ENCODE data around the gene YJU2. TPM values are rescaled to one million over a fixed set of nuclear protein-coding genes. Genes with fewer than 3 reads are reported as not detected.

The YJU2 gene
- polyA plus RNA-seq, 1 donor from 2014 or later, result 32.6 TPM

GRCh38 chr19:4220188-4220587 lies 26.7 kb upstream of the YJU2 start:
- H4K20me1 ChIP-seq (ENCODE audit: insufficient read depth), result no peaks in the 10 kb centered on the region
- TF ChIP-seq EP300 (conservative IDR thresholded peaks at IDR 0.05; ENCODE audit: poor library complexity, severe bottlenecking) (no peak), SMC3 (conservative IDR thresholded peaks at IDR 0.05; ENCODE audit: poor library complexity) (no peak), MXI1 (conservative IDR thresholded peaks at IDR 0.05; ENCODE audit: poor library complexity, severe bottlenecking) (no peak), RAD21 (conservative IDR thresholded peaks at IDR 0.05) (no peak), POLR2AphosphoS5 (IDR thresholded peaks at IDR 0.05) (no peak), TAF1 (IDR thresholded peaks at IDR 0.05; ENCODE audit: low read depth) (no peak), CTCF (IDR thresholded peaks at IDR 0.05; ENCODE audit: poor library complexity, severe bottlenecking) (no peak), REST (IDR thresholded peaks at IDR 0.05; ENCODE audit: borderline replicate concordance) (no peak), EZH2 (IDR thresholded peaks at IDR 0.05; ENCODE audit: borderline replicate concordance, insufficient read depth, low read length, poor library complexity, severe bottlenecking) (no peak)
- H3K36me3 ChIP-seq (ENCODE audit: insufficient read depth, low read length), result no peaks in the 10 kb centered on the region
- H3K27ac ChIP-seq (ENCODE audit: low read length), result no peak overlapping the region
- no peak overlapping the region for H2AFZ ChIP-seq (ENCODE audit: low read depth, low read length)
- no peaks in the 10 kb centered on the region for H3K9me2 ChIP-seq (ENCODE audit: insufficient read depth, low read length)
- H3K9ac ChIP-seq (ENCODE audit: low read length), result no peak overlapping the region
- no peaks in the 10 kb centered on the region for H3K9me3 ChIP-seq (ENCODE audit: low read length)
- no peaks in the 10 kb centered on the region for H3F3A ChIP-seq (ENCODE audit: insufficient read depth, low read length, poor library complexity, severe bottlenecking)
- H3K27me3 ChIP-seq (ENCODE audit: insufficient read depth, low read depth, low read length), result no peaks in the 10 kb centered on the region
- no peak overlapping the region for H3K4me3 ChIP-seq (ENCODE audit: low read length)
- H3K4me2 ChIP-seq (ENCODE audit: low read length), result no peak overlapping the region
- no peaks in the 10 kb centered on the region for H3K79me2 ChIP-seq (replicated peaks; ENCODE audit: insufficient read depth, low read length)

- Histone ChIP-seq H3K79me2 (replicated peaks; ENCODE audit: insufficient read depth, low read length) (no peaks in the 10 kb centered on the region), H3K27me3 (ENCODE audit: insufficient read depth, low read depth, low read length) (no peaks in the 10 kb centered on the region), H3K27ac (ENCODE audit: low read length) (no peak overlapping the region), H3K9me3 (ENCODE audit: low read length) (no peaks in the 10 kb centered on the region), H3K4me3 (ENCODE audit: low read length) (no peak overlapping the region), H3F3A (ENCODE audit: insufficient read depth, low read length, poor library complexity, severe bottlenecking) (no peaks in the 10 kb centered on the region), H3K9ac (ENCODE audit: low read length) (no peak overlapping the region), H3K36me3 (ENCODE audit: insufficient read depth, low read length) (no peaks in the 10 kb centered on the region), H4K20me1 (ENCODE audit: insufficient read depth) (no peaks in the 10 kb centered on the region), H2AFZ (ENCODE audit: low read depth, low read length) (no peak overlapping the region), H3K9me2 (ENCODE audit: insufficient read depth, low read length) (no peaks in the 10 kb centered on the region), H3K4me2 (ENCODE audit: low read length) (no peak overlapping the region)
- TF ChIP-seq SMC3 (conservative IDR thresholded peaks at IDR 0.05; ENCODE audit: poor library complexity), result no peak
These were observed 22.4 kb upstream of the YJU2 start for GRCh38 chr19:4224470-4224869.

GRCh38 chr19:4225885-4226284 lies 21.0 kb upstream of the YJU2 start:
- H4K20me1 ChIP-seq (ENCODE audit: insufficient read depth), result no peaks in the 10 kb centered on the region
- no peaks in the 10 kb centered on the region for H3F3A ChIP-seq (ENCODE audit: insufficient read depth, low read length, poor library complexity, severe bottlenecking)
- H3K9me2 ChIP-seq (ENCODE audit: insufficient read depth, low read length), result no peaks in the 10 kb centered on the region
- H3K4me2 ChIP-seq (ENCODE audit: low read length), result no peak overlapping the region
- no peak overlapping the region for H3K4me3 ChIP-seq (ENCODE audit: low read length)
- no peak for TF ChIP-seq REST (IDR thresholded peaks at IDR 0.05; ENCODE audit: borderline replicate concordance)
- TF ChIP-seq EZH2 (IDR thresholded peaks at IDR 0.05; ENCODE audit: borderline replicate concordance, insufficient read depth, low read length, poor library complexity, severe bottlenecking), result no peak
- no peak for TF ChIP-seq TAF1 (IDR thresholded peaks at IDR 0.05; ENCODE audit: low read depth)
- no peak for TF ChIP-seq EP300 (conservative IDR thresholded peaks at IDR 0.05; ENCODE audit: poor library complexity, severe bottlenecking)
- no peak for TF ChIP-seq MXI1 (conservative IDR thresholded peaks at IDR 0.05; ENCODE audit: poor library complexity, severe bottlenecking)
- TF ChIP-seq RAD21 (conservative IDR thresholded peaks at IDR 0.05), result no peak
- no peak for TF ChIP-seq POLR2AphosphoS5 (IDR thresholded peaks at IDR 0.05)
- no peak for TF ChIP-seq CTCF (IDR thresholded peaks at IDR 0.05; ENCODE audit: poor library complexity, severe bottlenecking)
- no peak for TF ChIP-seq SMC3 (conservative IDR thresholded peaks at IDR 0.05; ENCODE audit: poor library complexity)
- no peak overlapping the region for H3K9ac ChIP-seq (ENCODE audit: low read length)
- H2AFZ ChIP-seq (ENCODE audit: low read depth, low read length), result no peak overlapping the region
- no peaks in the 10 kb centered on the region for H3K79me2 ChIP-seq (replicated peaks; ENCODE audit: insufficient read depth, low read length)
- H3K27me3 ChIP-seq (ENCODE audit: insufficient read depth, low read depth, low read length), result no peaks in the 10 kb centered on the region
- no peaks in the 10 kb centered on the region for H3K36me3 ChIP-seq (ENCODE audit: insufficient read depth, low read length)
- H3K27ac ChIP-seq (ENCODE audit: low read length), result no peak overlapping the region
- no peaks in the 10 kb centered on the region for H3K9me3 ChIP-seq (ENCODE audit: low read length)
